ENCODE results near the gene MROH7. TPM values are rescaled to one million over a fixed set of nuclear protein-coding genes. Genes with fewer than 3 reads are reported as not detected.

The MROH7 gene
- total and polyA plus RNA-seq, 9 of the 15 experiments (the other 6 are each of a cell fraction or from before 2014, with no cell fraction given): not detected

GRCh38 chr1:54716299-54717047 is 74.9 kb downstream of the MROH7 start (continued):
- no peak for TF ChIP-seq THRB (CRISPR knock-in tag; conservative IDR thresholded peaks at IDR 0.05)
- TF ChIP-seq SMARCB1 (IDR thresholded peaks at IDR 0.05; ENCODE audit: insufficient read length, low read depth): no peak
- no peak; the same call in 1 of the 2 replicates for TF ChIP-seq NFIC (IDR thresholded peaks at IDR 0.05)
- no peak for TF ChIP-seq PKNOX1 (IDR thresholded peaks at IDR 0.05)
- TF ChIP-seq NBN (IDR thresholded peaks at IDR 0.05; ENCODE audit: low read depth): no peak
- no peak for TF ChIP-seq L3MBTL2 (IDR thresholded peaks at IDR 0.05)
- no peak for TF ChIP-seq BMI1 (IDR thresholded peaks at IDR 0.05; ENCODE audit: low read length)
- TF ChIP-seq HEY1 (CRISPR knock-in tag; IDR thresholded peaks at IDR 0.05; ENCODE audit: borderline replicate concordance): no peak
- TF ChIP-seq SP2 (IDR thresholded peaks at IDR 0.05; ENCODE audit: extremely low read depth, low read depth, low read length, poor library complexity, severe bottlenecking): no peak
- peak; percentile 66 for TF ChIP-seq ZNF316 (IDR thresholded peaks at IDR 0.05)
- TF ChIP-seq KLF1 (tag; IDR thresholded peaks at IDR 0.05): no peak
- no peak for TF ChIP-seq ZNF395 (CRISPR knock-in tag; IDR thresholded peaks at IDR 0.05)
- no peak for TF ChIP-seq SIX5 (IDR thresholded peaks at IDR 0.05; ENCODE audit: borderline replicate concordance in 1 of 2, insufficient read depth in 1 of 2, low read depth in 1 of 2, low read length in 2 of 2)
- no peak for TF ChIP-seq ZNF444 (CRISPR knock-in tag; IDR thresholded peaks at IDR 0.05)
- no peak for TF ChIP-seq CBX5 (IDR thresholded peaks at IDR 0.05; ENCODE audit: borderline replicate concordance, low read depth)
- TF ChIP-seq RFX5 (IDR thresholded peaks at IDR 0.05; ENCODE audit: low read depth, low read length): no peak
- TF ChIP-seq ZNF232 (CRISPR knock-in tag; IDR thresholded peaks at IDR 0.05): no peak; the same call in 1 of the 2 replicates
- TF ChIP-seq GABPB2 (CRISPR knock-in tag; conservative IDR thresholded peaks at IDR 0.05): no peak
- peak; percentile 65 for TF ChIP-seq MAFG (tag; conservative IDR thresholded peaks at IDR 0.05)
- peak; percentile 67 for TF ChIP-seq RBM25 (IDR thresholded peaks at IDR 0.05; ENCODE audit: low read depth, low read length, severe bottlenecking)
- TF ChIP-seq KLF10 (CRISPR knock-in tag; IDR thresholded peaks at IDR 0.05): no peak
- TF ChIP-seq ZNF830 (CRISPR knock-in tag; IDR thresholded peaks at IDR 0.05): no peak
- TF ChIP-seq GTF2A2 (tag; IDR thresholded peaks at IDR 0.05): no peak
